ENCODE measurements around the gene C12orf75. TPM values are rescaled to one million over a fixed set of nuclear protein-coding genes. Genes with fewer than 3 reads are reported as not detected.
"Not testable (repeated sequence)": the region's sequence is repeated elsewhere in the genome, so short reads cannot be mapped to it uniquely, and the experiment has no call there.

The C12orf75 gene
- total RNA-seq = 47.5 and 54.6 TPM in 2 replicates

DNA sequence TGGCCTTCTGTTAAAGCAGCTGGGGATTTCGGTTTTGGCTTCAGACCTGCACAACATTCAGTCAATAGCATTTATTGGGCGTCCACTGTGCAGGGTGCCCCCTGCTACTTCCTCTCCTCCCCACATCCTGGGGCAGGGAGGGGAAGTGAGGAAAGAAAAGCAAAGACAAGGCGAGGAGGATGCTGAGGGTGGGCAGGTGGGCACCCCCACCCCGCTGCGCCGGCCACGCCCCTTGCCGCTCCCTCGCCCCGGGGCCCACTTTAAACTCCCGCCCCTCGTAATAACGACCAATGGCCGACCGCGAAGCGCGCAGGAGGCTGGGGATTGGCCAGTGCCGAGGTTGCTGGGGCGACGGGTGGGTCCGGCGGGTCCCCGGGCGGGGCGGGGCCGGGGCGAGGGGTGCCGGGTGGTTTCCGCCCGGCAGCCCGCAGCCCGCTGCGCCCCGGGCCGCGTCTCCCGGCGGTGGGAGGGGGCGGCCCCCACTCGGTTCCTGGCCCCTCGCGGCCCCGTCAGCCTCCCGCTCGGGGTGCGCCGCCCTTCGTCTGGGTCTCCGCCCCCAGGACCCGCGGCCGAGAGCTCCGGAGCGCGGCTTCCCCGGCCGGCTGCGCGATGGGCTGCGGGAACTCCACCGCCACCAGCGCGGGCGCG is at the start of gene C12orf75:
Gene C12orf75 (plus strand): TSS at position 409 of the 648 bp plus-strand sequence. CDS start 201 bp downstream, at position 610.
- DNase-seq (ENCODE audit: low read depth, low spot score) = no peak

DNA sequence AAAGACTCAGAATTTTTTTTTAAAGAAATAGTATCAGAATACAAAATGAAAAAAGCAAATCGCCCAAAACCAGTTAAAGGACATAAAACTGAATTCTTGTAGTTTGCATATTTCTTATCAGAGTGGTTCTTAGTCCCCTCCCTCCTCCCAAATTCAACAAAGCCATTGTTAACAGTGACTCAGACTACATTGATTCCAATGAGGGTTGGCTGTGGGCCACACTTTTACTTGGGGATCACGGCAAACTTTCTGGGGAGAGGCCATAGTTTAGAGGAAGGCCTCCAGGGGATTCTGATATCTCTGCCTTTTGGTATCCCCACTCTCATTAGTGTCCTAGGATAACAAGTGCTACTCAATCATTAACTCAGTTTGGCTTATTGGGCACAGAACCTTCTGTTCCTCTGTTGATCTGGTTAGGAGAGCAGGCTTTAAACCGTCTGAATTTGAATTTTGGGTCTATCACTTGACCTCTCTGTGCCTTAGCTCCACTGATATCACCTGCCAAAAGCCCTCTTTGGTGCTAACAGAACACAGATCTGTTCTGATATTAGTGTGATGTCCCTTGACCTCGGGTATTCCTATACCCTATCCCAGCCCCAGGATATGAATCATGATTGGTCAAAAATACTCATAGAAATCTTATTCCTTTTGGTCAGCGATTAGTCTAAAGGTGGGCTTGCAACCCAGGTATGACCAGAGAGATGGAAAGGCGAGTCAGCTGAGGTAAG is 49.4 kb upstream of the C12orf75 start:
- no peak for DNase-seq (ENCODE audit: low read depth, low spot score)

- no peak for DNase-seq (ENCODE audit: low read depth, low spot score)
Observed at GRCh38 chr12:105281694-105282049, 48.8 kb upstream of the C12orf75 start.

GRCh38 chr12:105285378-105285777 is 45.1 kb upstream of the C12orf75 start:
- DNase-seq (ENCODE audit: low read depth, low spot score) = no peak

GRCh38 chr12:105287408-105287807 is 43.1 kb upstream of the C12orf75 start:
- DNase-seq (ENCODE audit: low read depth, low spot score) = no peak

- DNase-seq (ENCODE audit: low read depth, low spot score) = no peak
Observed at GRCh38 chr12:105288311-105288996, 42.0 kb upstream of the C12orf75 start.

- peak; percentile 13 for DNase-seq (ENCODE audit: low read depth, low spot score)
Observed at GRCh38 chr12:105289114-105289904, 41.2 kb upstream of the C12orf75 start.

DNA sequence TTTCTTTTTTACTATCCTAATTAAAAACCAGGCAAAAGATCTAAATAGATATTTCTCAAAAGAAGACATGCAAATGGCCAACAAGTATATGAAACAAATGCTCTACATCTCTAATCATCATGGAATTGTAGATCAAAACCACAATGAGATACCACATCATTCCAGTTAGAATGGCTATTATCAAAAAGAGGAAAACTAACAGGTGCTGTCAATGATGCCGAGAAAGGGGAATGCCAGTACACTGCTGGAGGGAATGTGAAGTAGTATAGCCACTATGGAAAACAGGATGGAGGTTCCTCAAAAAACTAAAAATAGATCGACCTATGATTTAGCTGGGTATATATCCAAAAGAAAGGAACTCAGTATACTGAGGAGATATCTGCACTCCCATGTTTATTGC is 39.0 kb upstream of the C12orf75 start:
- no peak for DNase-seq (ENCODE audit: low read depth, low spot score)

DNA sequence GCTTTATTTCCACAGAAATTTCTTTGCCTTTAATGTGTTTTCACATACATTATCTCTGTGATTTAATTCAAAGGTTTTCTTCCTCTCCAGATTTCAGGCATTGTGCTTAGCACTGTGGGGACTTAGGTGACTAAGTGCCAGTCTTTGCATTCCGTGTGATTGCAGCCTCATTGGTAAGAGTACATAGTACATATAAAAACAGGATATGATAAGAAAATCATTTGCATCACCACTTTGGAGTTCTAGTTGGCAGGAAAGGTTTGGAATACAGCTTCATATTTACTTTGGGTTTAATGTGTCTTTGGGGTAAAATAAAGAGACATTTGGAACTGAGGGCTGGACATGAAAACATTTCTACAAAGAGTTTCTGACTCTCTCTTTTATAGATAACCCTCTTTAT is 37.8 kb upstream of the C12orf75 start:
- DNase-seq (ENCODE audit: low read depth, low spot score) = no peak

- no peak for DNase-seq (ENCODE audit: low read depth, low spot score)
Observed at GRCh38 chr12:105293187-105293586, 37.3 kb upstream of the C12orf75 start.

DNA sequence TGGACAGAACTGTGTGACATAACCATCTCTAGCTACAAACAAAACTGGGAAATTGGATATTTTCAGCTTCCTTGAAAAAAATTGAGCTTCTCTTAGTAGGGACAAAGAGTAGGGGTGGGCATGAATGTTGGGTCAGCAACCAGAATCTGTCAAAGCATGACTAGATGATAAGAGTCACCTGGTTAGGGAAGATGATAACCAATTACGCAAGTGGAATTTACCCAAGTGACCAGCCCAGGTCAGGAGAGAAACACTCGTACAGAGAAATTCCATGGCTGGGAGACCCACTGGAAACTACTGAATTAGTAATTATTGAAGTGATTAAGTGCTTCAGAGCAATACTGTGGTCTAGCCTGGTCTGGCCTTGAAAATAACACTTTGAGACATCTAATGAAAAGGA is 36.3 kb upstream of the C12orf75 start:
- no peak for DNase-seq (ENCODE audit: low read depth, low spot score)

DNA sequence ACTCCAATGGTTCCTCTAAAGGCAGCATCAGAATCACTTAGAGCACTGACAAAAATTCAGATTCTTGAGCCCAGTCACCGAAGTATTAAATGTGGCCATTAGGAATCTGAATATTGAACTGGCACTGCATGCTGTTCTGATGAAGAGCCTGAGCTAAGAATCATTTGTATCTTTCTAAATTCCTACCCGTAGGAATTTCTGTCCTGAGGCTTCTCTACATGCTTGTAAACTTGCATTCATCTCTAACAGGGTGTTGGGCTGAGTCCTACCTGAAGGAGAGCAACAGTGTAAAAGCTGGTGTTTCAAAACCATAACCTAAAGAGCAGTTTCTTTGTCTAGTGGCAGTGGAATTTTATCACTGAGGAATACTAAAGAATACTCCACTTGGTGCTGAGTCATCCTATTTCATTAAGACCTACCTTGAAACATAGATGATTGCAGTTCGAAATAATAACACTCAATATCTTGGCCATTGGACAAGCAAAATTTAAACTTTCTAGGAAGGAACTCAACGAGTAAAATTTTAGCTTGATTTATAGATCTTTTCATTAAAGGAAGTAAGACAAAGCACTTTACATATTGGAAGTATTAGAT is 35.5 kb upstream of the C12orf75 start:
- DNase-seq (ENCODE audit: low read depth, low spot score) = no peak

DNA sequence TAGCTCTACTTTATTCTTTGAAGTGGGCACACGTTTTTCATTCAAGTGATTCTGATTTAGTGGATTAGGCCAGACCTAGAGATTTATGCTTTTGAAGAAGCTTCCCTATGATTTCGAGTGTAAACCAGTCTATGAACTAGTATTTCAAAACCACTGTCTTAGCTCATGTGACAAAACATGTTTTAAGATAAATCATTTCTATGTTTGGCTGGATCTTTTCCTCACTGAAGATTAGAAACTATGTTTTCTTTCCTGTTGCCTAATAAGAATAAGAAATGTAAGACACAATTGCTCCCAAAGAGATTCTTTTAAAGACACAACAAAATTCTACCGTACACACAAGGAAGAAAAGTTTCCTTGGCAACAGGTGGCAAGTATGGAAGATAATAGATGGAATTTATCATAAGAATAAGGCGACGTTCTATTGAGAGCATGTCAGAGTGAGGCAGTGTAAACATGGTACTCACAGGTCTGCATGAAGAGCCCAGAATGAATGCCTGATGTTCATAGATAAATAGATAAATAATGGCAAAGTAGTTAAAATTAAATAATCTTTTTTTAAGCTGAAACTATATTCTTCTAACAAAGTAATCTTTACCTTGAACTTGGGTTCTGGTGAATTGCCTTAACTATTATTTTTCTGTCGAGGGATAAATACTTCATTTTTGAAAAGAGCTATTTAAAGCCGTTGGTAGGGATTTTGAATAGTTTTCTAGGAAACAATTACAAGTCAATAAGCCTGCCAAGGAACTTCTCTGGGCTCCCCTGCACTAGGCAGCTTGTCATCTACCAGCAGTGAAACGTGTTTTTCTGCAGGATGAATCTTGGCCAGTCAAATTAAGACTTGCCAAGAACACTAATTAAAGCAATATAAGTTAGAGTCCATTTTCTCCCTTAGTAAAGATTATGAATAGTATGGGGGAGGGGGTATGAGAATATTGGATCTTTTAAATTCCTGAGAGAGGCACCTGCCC is 34.1 kb upstream of the C12orf75 start:
- DNase-seq (ENCODE audit: low read depth, low spot score) = no peak

- no peak for DNase-seq (ENCODE audit: low read depth, low spot score)
Observed at GRCh38 chr12:105300883-105301282, 29.6 kb upstream of the C12orf75 start.

- DNase-seq (ENCODE audit: low read depth, low spot score) = no peak
Observed at GRCh38 chr12:105301696-105302095, 28.8 kb upstream of the C12orf75 start.

- DNase-seq (ENCODE audit: low read depth, low spot score) = not testable (repeated sequence)
Observed at GRCh38 chr12:105302986-105303385, 27.5 kb upstream of the C12orf75 start.

DNA sequence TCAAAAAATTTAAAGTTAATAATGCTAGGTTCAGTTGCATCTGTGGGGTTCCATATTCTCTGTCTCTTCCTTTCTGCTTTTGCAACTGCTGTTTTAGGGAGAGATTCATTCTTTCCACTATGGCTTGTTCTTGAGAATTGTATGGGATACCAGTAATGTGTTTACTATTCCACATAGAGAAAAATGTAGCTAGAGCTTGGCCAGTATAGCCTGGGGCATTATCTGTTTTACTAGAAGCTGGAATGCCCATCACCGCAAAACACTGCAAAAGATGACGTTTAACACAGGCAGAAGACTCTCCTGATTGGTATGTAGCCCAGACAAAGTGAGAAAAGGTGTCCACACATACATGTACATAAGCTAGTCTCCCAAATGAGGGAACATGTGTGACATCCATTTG is 25.9 kb upstream of the C12orf75 start:
- DNase-seq (ENCODE audit: low read depth, low spot score) = not testable (repeated sequence)

DNA sequence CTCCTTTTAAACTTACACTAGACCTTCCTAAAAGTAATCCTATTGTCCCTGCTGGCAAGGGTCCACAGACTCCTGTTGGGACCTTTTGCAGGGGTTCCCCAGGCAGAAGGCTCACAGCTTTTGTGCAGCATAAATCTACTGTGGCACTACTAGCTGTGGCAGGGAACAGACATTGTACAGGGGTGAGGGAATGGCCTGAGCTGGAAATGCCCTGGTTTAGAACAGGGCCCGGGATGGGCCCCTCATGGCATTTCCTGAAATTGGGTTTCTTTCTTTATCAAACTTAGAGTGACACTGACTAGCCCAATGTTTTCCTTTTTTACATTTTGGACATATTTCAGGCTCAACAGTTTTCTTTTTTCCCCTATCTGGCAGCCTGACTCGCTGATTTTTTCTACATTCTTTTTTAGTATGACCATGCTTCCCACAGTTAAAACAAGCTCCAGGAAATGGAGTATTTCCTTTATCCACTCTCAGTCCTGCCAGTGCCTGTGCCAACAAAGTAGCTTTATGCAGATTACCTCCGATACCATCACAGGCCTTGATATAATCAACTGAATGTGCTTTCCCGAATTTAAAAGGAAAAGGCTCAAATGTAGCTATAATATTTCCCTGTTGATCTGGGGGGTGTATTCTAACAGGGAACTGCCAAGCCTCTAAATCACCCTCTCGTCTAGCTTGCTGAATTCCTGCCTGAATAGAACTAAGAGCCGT is 22.7 kb upstream of the C12orf75 start:
- not testable (repeated sequence) for DNase-seq (ENCODE audit: low read depth, low spot score)

DNA sequence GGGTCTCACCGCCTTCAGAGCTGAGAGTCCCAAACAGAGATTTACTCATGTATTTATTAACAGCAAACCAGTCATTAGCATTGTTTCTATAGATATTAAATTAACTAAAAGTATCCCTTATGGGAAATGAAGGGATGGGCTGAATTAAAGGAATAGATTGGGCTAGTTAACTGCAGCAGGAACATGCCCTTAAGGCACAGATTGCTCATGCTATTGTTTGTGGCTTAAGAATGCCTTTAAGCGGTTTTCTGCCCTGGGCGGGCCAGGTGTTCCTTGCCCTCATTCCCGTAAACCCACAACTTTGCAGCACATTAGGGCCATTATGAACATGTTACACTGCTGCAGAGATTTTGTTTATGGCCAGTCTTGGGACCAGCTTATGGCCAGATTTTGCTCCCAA is 21.7 kb upstream of the C12orf75 start:
- DNase-seq (ENCODE audit: low read depth, low spot score) = not testable (repeated sequence)

Measured in pulmonary artery endothelial cell (primary cell).